GM19467 (cell line): Measurements from ENCODE around the gene VCP.
"Not testable (repeated sequence)": the region's sequence is repeated elsewhere in the genome, so short reads cannot be mapped to it uniquely, and the experiment has no call there.

Experiments used
- ATAC-seq: cut with Tn5 transposase; IDR thresholded peaks from one replicate; pipeline ENCODE4 v1.9.1; 2021; ENCODE audit warnings: mild to moderate bottlenecking, moderate library complexity; ENCODE audit not compliant: unreplicated experiment

Gene VCP

DNA sequence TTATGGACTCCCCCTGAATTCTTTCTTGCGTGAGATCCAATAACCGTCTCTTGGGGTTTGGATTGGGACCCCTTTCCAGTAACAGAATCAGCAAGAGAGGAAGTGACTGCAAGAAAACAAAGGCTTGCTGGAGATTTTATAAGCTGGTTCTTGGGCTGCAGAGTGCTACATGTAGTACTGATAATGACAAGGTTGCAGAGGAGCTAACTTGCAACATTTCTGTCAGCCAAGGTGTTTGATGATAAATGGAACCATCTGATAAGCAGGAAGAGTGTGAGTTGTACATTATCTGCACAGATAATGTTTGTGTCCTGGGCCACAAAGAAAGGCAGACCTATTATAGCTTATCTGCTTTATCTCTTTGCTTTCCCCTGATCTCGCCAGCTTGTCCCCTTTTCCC lies 45.8 kb downstream of the VCP start:
- no peak for ATAC-seq

DNA sequence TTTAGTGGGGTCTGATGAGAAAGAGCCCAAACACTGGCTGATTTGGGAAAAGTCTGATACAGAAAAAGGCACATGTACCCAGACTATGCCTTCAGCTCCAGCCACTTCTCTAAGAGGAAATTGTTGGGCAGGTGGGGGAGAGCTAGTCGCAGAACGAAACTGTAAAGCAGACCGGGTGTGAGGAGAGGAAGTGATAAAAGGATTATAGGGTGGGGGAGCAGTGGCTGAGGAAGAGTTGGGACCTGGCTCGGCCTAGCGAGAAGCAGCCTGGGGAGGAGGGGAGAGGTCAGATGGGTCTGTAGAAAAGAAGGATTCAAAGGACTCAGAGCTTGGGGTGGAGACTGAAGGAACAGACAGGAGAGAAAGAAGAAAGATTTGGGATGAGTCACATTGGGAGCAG lies 49.0 kb downstream of the VCP start:
- ATAC-seq: not testable (repeated sequence)

DNA sequence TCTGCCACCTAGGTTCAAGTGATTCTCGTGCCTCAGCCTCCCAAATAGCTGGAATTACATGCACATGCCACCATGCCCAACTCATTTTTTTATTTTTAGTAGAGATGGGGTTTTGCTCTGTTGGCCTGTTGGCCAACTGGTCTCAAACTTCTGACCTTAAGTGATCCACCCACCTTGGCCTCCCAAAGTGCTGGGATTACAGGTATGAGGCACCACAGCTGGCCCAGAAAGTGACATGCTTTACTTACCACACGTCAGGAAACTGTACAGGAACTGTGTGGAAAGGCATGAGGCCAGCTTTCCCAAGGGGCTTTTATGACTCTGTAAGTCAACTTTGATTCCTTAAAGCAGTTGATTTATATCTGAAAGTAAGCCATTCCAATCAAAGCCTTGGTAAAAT lies 57.9 kb downstream of the VCP start:
- no peak for ATAC-seq

DNA sequence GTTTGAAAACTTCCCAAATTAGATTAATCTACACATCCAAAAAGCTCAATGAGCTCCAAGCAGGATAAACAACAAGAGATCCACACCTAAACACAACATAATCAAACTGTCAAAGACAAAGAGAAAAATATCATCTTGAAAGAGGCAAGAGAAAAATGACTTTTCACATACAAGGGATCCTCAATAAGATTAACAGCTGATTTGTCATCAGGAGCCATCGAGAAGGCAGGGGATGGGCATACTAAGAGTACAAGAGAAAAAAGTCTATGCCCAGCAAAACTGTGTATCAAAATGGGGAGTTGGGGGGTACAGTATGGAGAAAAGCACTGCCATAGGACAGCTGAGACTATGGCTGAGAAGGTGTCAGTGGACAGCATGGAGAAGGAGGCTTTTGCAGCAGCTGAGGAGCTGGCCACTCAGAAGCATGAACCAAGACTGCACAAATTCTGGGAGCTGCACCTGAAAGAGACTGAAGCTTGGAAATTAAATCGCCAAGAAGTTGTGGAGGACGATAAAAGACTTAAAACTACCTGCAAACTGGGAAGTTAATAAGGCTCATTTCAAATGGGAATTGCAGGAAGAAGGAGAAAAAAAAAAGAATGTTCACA lies 62.0 kb downstream of the VCP start:
- ATAC-seq: no peak
